Adrenal gland (tissue), 12 donors: ENCODE measurements around the gene U2AF1L4. TPM values are rescaled to one million over a fixed set of nuclear protein-coding genes. Genes with fewer than 3 reads are reported as not detected.
"Not testable (repeated sequence)": the region's sequence is repeated elsewhere in the genome, so short reads cannot be mapped to it uniquely, and the experiment has no call there.

ENCODE experiments used
- DNase-seq, 7 donors: peaks; one replicate each; pipeline ENCODE4 v3.0.0-alpha.2; 2019 to 2020
- H3K27ac ChIP-seq, 5 donors: fragments of 200-600 bp; sonication (generic) in 4 of 5; 1 replicate in 3 of 5; 2 replicates in 2 of 5; pipeline versions ENCODE4 v1.5.1 to v1.8.0; 2016 to 2020; ENCODE audit warnings: mild to moderate bottlenecking in 1 of 5
- H3K27me3 ChIP-seq: fragments of 200-600 bp; 2 replicates; pipeline ENCODE4 v1.8.0; 2021
- H3K36me3 ChIP-seq, 2 donors: fragments of 200-600 bp; replicated peaks in 1 of 2; 1 replicate in 1 of 2; 2 replicates in 1 of 2; pipeline versions ENCODE4 v1.5.1 to v1.8.0; 2018 to 2022
- H3K4me1 ChIP-seq, 2 donors: fragments of 200-600 bp; replicated peaks in 1 of 2; 1 replicate in 1 of 2; 2 replicates in 1 of 2; pipeline versions ENCODE4 v1.5.1 to v1.8.0; 2018 to 2021
- H3K4me3 ChIP-seq, 4 donors: fragments of 200-600 bp; sonication (generic) in 3 of 4; one replicate each; pipeline ENCODE4 v1.5.1; 2016 to 2018
- H3K9me3 ChIP-seq, 3 donors: fragments of 200-600 bp; sonication (generic) in 1 of 3; replicated peaks in 1 of 3; 1 replicate in 2 of 3; 2 replicates in 1 of 3; pipeline versions ENCODE4 v1.5.1 to v1.8.0; 2016 to 2021
- CTCF ChIP-seq, 6 experiments: fragments of 450-650 bp in 4 of 6; fragments of 200-600 bp in 2 of 6; sonication (generic) in 1 of 6; IDR thresholded peaks; 1 replicate in 5 of 6; 2 replicates in 1 of 6; pipeline versions ENCODE4 v1.5.1 to v1.8.0; 2016 to 2021; ENCODE audit warnings: antibody characterized with exemption in 6 of 6, mild to moderate bottlenecking in 2 of 6, moderate library complexity in 1 of 6
- POLR2A ChIP-seq, 2 donors: fragments of 450-650 bp; IDR thresholded peaks; one replicate each; pipeline ENCODE4 v1.6.1; 2017; ENCODE audit warnings: antibody characterized with exemption in 2 of 2, mild to moderate bottlenecking in 2 of 2, moderate library complexity in 1 of 2
- WGBS, 4 donors: extraction: QIAGEN DNeasy Blood & Tissue Kit in 2 of 4; methylation state at CpG; one replicate each; pipeline versions ENCODE4 v1.1.5 to v1.1.7; 2013 to 2017; 5-methylcytosine and 5-hydroxymethylcytosine counted together
- intact Hi-C, 2 donors: fragments of 100-400 bp; cut with DNase I; formaldehyde crosslinking; loops; one replicate each; pipeline versions ENCODE4 v1.14.1 to v1.15.0; 2022 to 2023
- polyA plus RNA-seq, 3 donors: library from polyadenylated mRNA; stranded (reverse); fragments of 200-250 nt in 2 of 3; fragments of 350-450 nt in 1 of 3; fragmentation: Illumina TruSeq in 1 of 3; extraction: RNeasy Lipid Tissue Mini Kit (QIAGEN cat#74804) in 1 of 3; gene quantifications; one replicate each; pipeline ENCODE4 v1.2.3, GENCODE V29; 2013 to 2014
- total RNA-seq, 9 donors: library from RNA; depleted of rRNA in 4 of 9; stranded (reverse); fragments of >200 nt in 4 of 9; fragments of 120-200 nt in 1 of 9; fragmentation: NEBNext Ultra II Directional in 1 of 9; extraction: Animal tissue kit (Norgen Biotek cat#: 25700) in 1 of 9; gene quantifications; one replicate each; pipeline versions ENCODE4 v1.1.0 to v1.2.4, GENCODE V29; 2013 to 2023
- donor health status: healthy with polysubstance abuse.
- donor health status: Bipolar disorder and iron deficiency.
- donor health status: DM: yes; HTN: yes; CAD: no.
- donor health status: DM: no; HTN: no; CAD: no.
- donor health status: DM: no; HTN: no; CAD: no.
- donor health status: DM: yes; HTN: yes; CAD: no.

The U2AF1L4 gene
- total and polyA plus RNA-seq, 12 donors = 14.8 to 255 (median 32.8) TPM

GRCh38 chr19:35773020-35773806 is 28.0 kb upstream of the U2AF1L4 start:
- H3K36me3 ChIP-seq = no peaks in the 10 kb centered on the region
- H3K4me1 ChIP-seq = peaks cover 0 to 5% of the 10 kb centered on the region in 2 donors
- TF ChIP-seq CTCF (IDR thresholded peaks at IDR 0.05) (no peak), POLR2A (IDR thresholded peaks at IDR 0.05) (no peak)
- H3K9me3 ChIP-seq = no peaks in the 10 kb centered on the region
- H3K27ac ChIP-seq = no peak overlapping the region
- H3K4me3 ChIP-seq = no peak overlapping the region
- intact Hi-C loops = no loop called here
- DNase-seq = no peak
- WGBS, 4 donors = 50 to 55% (median 52%) methylated on average over 9 of the region's 9 CpGs
- no peaks in the 10 kb centered on the region for H3K27me3 ChIP-seq

DNA sequence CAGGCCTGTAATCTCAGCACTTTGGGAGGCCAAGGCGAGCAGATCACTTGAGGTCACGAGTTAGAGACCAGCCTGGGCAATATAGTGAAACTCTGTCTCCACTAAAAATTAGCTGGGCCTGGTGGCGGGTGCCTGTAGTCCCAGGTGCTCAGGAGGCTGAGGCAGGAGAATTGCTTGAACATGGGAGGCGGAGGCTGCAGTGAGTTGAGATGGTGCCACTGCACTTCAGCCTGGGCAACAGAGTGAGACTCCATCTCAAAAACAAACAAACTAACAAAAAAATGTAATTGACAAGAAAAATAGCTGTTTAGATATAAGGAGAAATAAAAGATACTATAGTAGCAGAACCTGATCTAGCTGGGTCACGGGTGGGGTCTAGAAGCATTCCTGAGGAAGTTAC is 27.1 kb upstream of the U2AF1L4 start:
- H3K36me3 ChIP-seq, H3K27ac ChIP-seq, intact Hi-C loops, DNase-seq, H3K4me3 ChIP-seq, H3K27me3 ChIP-seq, H3K9me3 ChIP-seq: not testable (repeated sequence)
- peaks cover 0 to 10% of the 10 kb centered on the region in 2 donors for H3K4me1 ChIP-seq
- 88 to 100% (median 94%) methylated on average over 3 to 5 of the region's 5 CpGs for WGBS, 4 donors

GRCh38 chr19:35768082-35768421 is 22.8 kb upstream of the U2AF1L4 start:
- WGBS, 4 donors = 35 to 67% (median 47%) methylated on average over 8 to 15 of the region's 15 CpGs
- DNase-seq = peak in 1 of 7 donors; percentile 47
- intact Hi-C loops = no loop called here
- no peaks in the 10 kb centered on the region for H3K27me3 ChIP-seq
- peaks cover 0 to 10% of the 10 kb centered on the region in 2 donors for H3K36me3 ChIP-seq
- H3K27ac ChIP-seq = peak overlapping the region in 2 of 5 donors; percentile 41 to 51
- H3K4me1 ChIP-seq = peaks cover 0 to 5% of the 10 kb centered on the region in 2 donors
- H3K4me3 ChIP-seq = no peak overlapping the region
- no peaks in the 10 kb centered on the region for H3K9me3 ChIP-seq
- no peak for TF ChIP-seq POLR2A (IDR thresholded peaks at IDR 0.05)
- no peak for TF ChIP-seq CTCF (IDR thresholded peaks at IDR 0.05)

- Histone ChIP-seq H3K9me3 (no peaks in the 10 kb centered on the region), H3K36me3 (peaks cover 0 to 10% of the 10 kb centered on the region in 2 donors), H3K27me3 (no peaks in the 10 kb centered on the region), H3K4me3 (no peak overlapping the region), H3K27ac (peak overlapping the region in 3 of 5 donors; percentile 27 to 51 (median 41)), H3K4me1 (peaks cover 0 to 5% of the 10 kb centered on the region in 2 donors)
- intact Hi-C loops = no loop called here
- 28 to 45% (median 41%) methylated on average over 9 to 34 of the region's 34 CpGs for WGBS, 4 donors
- peak; percentile 68 to 86 (median 72) for DNase-seq
- TF ChIP-seq CTCF (IDR thresholded peaks at IDR 0.05) (no peak), POLR2A (IDR thresholded peaks at IDR 0.05) (peak in 1 of 2 donors; percentile 9)
These were observed 22.3 kb upstream of the U2AF1L4 start for GRCh38 chr19:35767288-35768081.
